HepG2 (cell line): ENCODE results near the gene IL1R1. TPM values are rescaled to one million over a fixed set of nuclear protein-coding genes. Genes with fewer than 3 reads are reported as not detected.

Experiments used
- EP300 ChIP-seq, 3 experiments: sonication (generic) in 1 of 3; formaldehyde crosslinking in 1 of 3; IDR thresholded peaks; 2 replicates each; pipeline versions ENCODE4 v1.5.1 to v1.6.1; 2011 to 2020; ENCODE audit warnings: low read depth in 2 of 3, low read length in 2 of 3, borderline replicate concordance in 1 of 3, improper control_type of control experiment in 1 of 3, mild to moderate bottlenecking in 1 of 3, missing genetic modification reagents in 1 of 3, moderate library complexity in 1 of 3
- ETV5 ChIP-seq: IDR thresholded peaks from 2 replicates; pipeline ENCODE4 v1.6.1; 2018; ENCODE audit warnings: missing biosample characterization, missing genetic modification reagents, inconsistent platforms, borderline replicate concordance
- HBP1 ChIP-seq: IDR thresholded peaks from 2 replicates; pipeline ENCODE4 v1.6.1; 2016; ENCODE audit warnings: low read depth, control low read depth
- IKZF4 ChIP-seq: sonication (generic); formaldehyde crosslinking; IDR thresholded peaks from 2 replicates; pipeline ENCODE4 v1.5.1; 2020; ENCODE audit warnings: borderline replicate concordance, mild to moderate bottlenecking, low read depth, missing genetic modification reagents; ENCODE audit errors: not compliant biosample characterization
- POGK ChIP-seq: sonication (generic); formaldehyde crosslinking; conservative IDR thresholded peaks from 2 replicates; pipeline ENCODE4 v1.8.0; 2022; ENCODE audit warnings: mild to moderate bottlenecking, moderate library complexity, missing genetic modification reagents
- TGIF2 ChIP-seq: IDR thresholded peaks from 2 replicates; pipeline ENCODE4 v1.6.1; 2016; ENCODE audit warnings: control low read depth, missing compliant biosample characterization
- THRA ChIP-seq: sonication (generic); formaldehyde crosslinking; IDR thresholded peaks from 2 replicates; pipeline ENCODE4 v1.4.0; 2020; ENCODE audit warnings: missing genetic modification reagents, borderline replicate concordance
- ZBTB2 ChIP-seq: sonication (generic); formaldehyde crosslinking; IDR thresholded peaks from 2 replicates; pipeline ENCODE4 v1.8.0; 2022; ENCODE audit warnings: low read depth, missing genetic modification reagents
- ZHX2 ChIP-seq, 2 experiments: sonication (generic) in 1 of 2; formaldehyde crosslinking in 1 of 2; IDR thresholded peaks; 2 replicates each; pipeline versions ENCODE4 v1.6.1 to v1.9.0; 2014 to 2022; ENCODE audit warnings: antibody characterized with exemption in 1 of 2, borderline replicate concordance in 1 of 2, inconsistent platforms in 1 of 2, low read depth in 1 of 2, missing genetic modification reagents in 1 of 2
- ZNF33A ChIP-seq: sonication (generic); formaldehyde crosslinking; IDR thresholded peaks from 2 replicates; pipeline ENCODE4 v1.5.1; 2020; ENCODE audit warnings: missing genetic modification reagents, mild to moderate bottlenecking, moderate library complexity, borderline replicate concordance
- ZNF441 ChIP-seq: sonication (generic); formaldehyde crosslinking; IDR thresholded peaks from 2 replicates; pipeline ENCODE4 v1.7.0; 2021; ENCODE audit warnings: missing genetic modification reagents, borderline replicate concordance
- polyA plus RNA-seq, 8 experiments: library from polyadenylated mRNA; depleted of rRNA in 3 of 8; stranded (reverse) in 7 of 8; unstranded in 1 of 8; fragments of >200 nt; fragmentation: Illumina TruSeq in 4 of 8; extraction: Trizol in 4 of 8; gene quantifications; 2 replicates each; pipeline versions ENCODE4 v1.2.1 to v1.2.3, GENCODE V29; 2011 to 2016; ENCODE audit warnings: low read depth in 4 of 8, missing spikeins in 1 of 8, mixed read lengths in 1 of 8; ENCODE audit not compliant: insufficient read depth in 1 of 8
- total RNA-seq, 5 experiments: library from RNA; depleted of rRNA; stranded (reverse); fragments of >200 nt; fragmentation: Illumina TruSeq; extraction: Trizol; gene quantifications; 2 replicates each; pipeline ENCODE4 v1.2.3, GENCODE V29; 2016; ENCODE audit warnings: low read depth in 1 of 5

The IL1R1 gene
- total and polyA plus RNA-seq, 2 of the 13 experiments (the other 11 are each of a cell fraction or from before 2014, with no cell fraction given), result 38.0 to 93.1 TPM

GRCh38 chr2:102166189-102166845, 23.8 kb downstream of the IL1R1 start (continued):
- TF ChIP-seq ZBTB2 (CRISPR knock-in tag), result no peak
- no peak for TF ChIP-seq HBP1 (CRISPR knock-in tag)
- peak in 1 of 2 experiments; percentile 52; a peak in 1 of 4 replicates for TF ChIP-seq EP300 (IDR thresholded peaks at IDR 0.05; ENCODE audit: low read depth in 2 of 2, low read length in 2 of 2)
- no peak for TF ChIP-seq EP300 (CRISPR knock-in tag; IDR thresholded peaks at IDR 0.05; ENCODE audit: borderline replicate concordance)
- TF ChIP-seq THRA (CRISPR knock-in tag), result 0 out of 2 replicates have a peak, but pooled peaks have one; percentile 11
- 0 out of 2 replicates have a peak, but pooled peaks have one; percentile 41 for TF ChIP-seq ZNF33A
- TF ChIP-seq ZHX2 (IDR thresholded peaks at IDR 0.05; ENCODE audit: low read depth), result no peak
- no peak for TF ChIP-seq ZHX2 (CRISPR knock-in tag; IDR thresholded peaks at IDR 0.05; ENCODE audit: borderline replicate concordance)
- no peak for TF ChIP-seq ZNF441 (CRISPR knock-in tag)
- no peak for TF ChIP-seq IKZF4 (CRISPR knock-in tag)
- peak; percentile 38; the same call in 1 of the 2 replicates for TF ChIP-seq ETV5 (CRISPR knock-in tag)
- no peak for TF ChIP-seq POGK (CRISPR knock-in tag)
- 0 out of 2 replicates have a peak, but pooled peaks have one; percentile 35 for TF ChIP-seq TGIF2 (CRISPR knock-in tag)
